GM18870 (cell line): ENCODE data around the gene VGLL2.
"Not testable (repeated sequence)": the region's sequence is repeated elsewhere in the genome, so short reads cannot be mapped to it uniquely, and the experiment has no call there.

Experiments
- ATAC-seq: cut with Tn5 transposase; IDR thresholded peaks from one replicate; pipeline ENCODE4 v1.9.1; 2021; ENCODE audit warnings: moderate library complexity; ENCODE audit not compliant: unreplicated experiment

Gene VGLL2, protein sequence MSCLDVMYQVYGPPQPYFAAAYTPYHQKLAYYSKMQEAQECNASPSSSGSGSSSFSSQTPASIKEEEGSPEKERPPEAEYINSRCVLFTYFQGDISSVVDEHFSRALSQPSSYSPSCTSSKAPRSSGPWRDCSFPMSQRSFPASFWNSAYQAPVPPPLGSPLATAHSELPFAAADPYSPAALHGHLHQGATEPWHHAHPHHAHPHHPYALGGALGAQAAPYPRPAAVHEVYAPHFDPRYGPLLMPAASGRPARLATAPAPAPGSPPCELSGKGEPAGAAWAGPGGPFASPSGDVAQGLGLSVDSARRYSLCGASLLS

DNA sequence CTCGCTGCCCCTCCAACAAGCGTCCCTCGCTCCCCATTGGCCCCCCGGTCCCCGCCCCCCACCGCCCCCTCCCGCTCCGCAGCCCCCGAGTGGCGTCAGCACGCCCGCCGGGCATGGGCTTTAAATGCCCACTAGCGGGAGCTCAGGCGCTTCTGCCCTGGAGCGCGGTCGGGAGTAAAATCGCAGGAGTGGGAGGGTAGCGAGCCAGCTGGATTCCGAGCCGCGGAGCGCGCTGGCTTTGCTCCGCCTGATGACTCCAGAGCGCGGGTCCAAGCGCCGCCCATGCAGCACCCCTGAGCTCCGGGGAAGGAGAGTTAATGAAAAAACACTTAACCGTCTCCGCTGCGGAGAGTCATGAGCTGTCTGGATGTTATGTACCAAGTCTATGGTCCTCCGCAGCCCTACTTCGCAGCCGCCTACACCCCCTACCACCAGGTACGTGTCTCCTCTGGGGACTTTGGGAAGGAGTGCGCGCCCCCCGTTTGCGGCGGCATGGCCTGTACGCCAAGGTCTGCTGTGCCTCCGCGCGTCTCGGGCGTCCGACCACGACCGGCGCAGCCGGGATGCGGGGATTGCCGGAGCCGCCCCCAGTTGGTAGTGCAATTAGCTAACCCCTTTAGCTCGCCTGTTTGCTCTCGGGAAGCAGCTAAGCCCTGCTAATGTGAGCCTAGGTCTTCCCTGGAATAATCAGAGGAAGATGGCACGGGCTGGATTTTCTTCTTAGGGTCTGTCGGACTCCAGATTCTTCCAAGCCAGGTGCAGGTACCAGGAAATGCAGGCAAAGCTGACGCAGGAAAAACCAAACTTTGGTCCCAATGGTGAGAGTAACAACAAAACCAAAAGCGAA lies at the start of gene VGLL2:
Gene VGLL2, plus strand, starts transcription at position 149 of the 847 bp plus-strand sequence. Its CDS starts 206 bp downstream, at position 355.
- ATAC-seq = no peak

DNA sequence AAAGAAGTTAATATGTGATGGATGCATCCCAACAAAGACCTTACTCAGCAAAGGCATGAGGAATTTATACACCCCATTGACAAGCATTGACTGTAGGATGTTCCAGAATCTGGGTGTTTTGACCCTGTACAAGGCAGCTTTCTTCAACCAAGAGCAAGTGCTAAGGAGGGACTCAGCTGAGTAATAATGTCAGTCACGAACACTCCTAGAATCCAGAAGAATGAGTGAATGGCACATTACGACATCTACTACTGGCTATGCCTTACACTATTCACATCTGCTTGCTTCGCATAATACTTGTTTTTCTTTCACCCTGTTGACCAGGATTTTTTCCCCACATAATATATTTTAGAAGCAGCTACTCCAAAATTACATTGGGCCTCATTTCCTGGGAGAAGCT lies 42.5 kb upstream of the VGLL2 start:
- no peak for ATAC-seq

- no peak for ATAC-seq
Observed at GRCh38 chr6:117226778-117227177, 38.6 kb upstream of the VGLL2 start.

DNA sequence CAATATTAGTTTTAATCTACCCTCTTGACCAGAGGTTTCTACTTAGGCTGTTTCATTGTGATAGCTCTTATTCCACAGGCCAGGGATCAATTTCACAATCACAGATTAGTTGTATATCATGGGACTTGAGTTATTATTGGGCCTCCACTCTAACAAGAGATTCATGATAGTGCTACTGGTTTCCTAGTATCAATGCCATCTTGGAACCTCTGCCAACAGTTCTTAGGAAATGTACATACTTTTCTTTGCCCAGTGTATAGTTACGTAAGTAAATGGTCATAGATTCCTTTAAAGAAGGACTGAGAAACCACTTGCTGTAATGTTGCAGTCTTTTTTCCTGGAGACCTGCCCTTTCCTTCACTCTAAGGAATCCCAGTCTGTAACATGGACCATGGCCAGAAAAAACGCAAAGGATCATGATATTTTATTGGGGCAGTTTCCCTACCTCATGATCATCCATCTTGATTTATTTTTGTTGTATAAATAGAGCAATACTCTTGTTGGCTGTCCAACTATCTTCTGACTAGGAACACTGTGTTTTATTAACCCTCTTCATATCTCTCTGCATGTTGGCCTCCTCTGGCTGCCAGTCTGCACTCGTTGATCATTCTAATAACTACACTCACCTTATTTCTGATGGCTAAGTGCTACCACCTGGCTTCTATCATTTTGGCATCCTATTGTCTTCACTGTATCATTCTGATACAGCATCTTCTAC lies 38.0 kb upstream of the VGLL2 start:
- ATAC-seq = no peak

- no peak for ATAC-seq
Observed at GRCh38 chr6:117228202-117228601, 37.2 kb upstream of the VGLL2 start.

DNA sequence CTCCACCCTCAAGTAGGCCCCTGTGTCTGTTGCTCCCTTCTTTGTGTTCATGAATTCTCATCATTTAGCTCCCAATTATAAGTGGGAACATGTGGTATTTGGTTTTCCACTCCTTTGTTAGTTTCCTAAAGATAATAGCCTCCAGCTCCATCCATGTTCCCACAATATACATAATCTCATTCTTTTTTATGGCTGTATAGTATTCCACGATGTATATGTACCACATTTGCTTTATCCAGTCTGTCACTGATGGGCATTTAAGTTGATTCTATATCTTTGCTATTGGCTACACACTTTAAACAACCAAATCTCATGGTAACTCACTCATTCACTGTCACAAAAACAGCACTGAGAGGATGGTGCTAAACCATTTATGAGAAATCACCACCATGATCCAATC lies 35.5 kb upstream of the VGLL2 start:
- ATAC-seq = no peak

- ATAC-seq = no peak
Observed at GRCh38 chr6:117231466-117231865, 33.9 kb upstream of the VGLL2 start.

DNA sequence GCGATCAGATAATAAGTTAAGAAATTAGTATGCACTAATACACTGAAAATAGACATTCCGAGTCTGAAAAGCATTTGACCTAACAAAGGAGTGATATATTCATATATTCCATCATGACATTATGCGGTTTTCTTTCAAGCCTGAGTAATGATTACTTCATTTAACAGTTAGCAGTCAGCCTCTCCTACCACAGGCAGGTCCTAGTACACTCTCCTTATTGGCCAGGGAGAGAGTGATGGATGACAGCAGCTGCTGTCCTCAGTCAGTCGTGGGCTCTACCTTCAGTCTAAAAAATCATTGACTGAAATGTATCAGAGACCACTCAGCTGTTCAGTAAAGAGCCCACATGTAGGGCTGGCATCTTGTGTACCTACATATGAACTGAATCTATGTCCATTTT lies 33.2 kb upstream of the VGLL2 start:
- ATAC-seq = no peak

DNA sequence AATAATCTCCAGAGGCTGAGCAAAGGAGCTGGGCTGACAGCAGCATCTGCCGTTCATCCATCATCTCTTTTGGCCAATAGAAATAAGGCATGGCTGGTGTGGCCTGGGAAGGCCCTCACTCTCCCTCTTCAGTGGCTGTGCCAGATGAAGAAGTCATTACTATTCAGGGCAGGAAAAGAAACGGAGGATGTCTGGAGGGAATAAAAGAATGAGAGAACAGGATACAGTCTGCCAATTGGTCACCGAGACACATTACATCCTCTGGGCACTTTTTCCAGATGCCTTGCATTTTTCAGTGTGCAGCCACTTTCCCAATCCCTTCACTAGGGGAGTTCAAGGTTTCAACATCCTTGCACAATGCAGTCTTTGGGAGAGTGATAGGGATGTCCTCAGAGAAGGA lies 32.2 kb upstream of the VGLL2 start:
- ATAC-seq = no peak

- no peak for ATAC-seq
Observed at GRCh38 chr6:117237561-117237960, 27.8 kb upstream of the VGLL2 start.

GRCh38 chr6:117244571-117244970 lies 20.8 kb upstream of the VGLL2 start:
- not testable (repeated sequence) for ATAC-seq

DNA sequence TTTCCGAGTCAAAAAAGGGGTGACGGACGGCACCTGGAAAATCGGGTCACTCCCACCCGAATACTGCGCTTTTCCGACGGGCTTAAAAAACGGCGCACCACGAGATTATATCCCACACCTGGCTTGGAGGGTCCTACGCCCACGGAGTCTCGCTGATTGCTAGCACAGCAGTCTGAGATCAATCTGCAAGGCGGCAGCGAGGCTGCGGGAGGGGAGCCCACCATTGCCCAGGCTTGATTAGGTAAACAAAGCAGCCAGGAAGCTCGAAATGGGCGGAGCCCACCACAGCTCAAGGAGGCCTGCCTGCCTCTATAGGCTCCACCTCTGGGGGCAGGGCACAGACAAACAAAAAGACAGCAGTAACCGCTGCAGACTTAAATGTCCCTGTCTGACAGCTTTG lies 20.4 kb upstream of the VGLL2 start:
- ATAC-seq = not testable (repeated sequence)

- no peak for ATAC-seq
Observed at GRCh38 chr6:117253785-117254184, 11.6 kb upstream of the VGLL2 start.

- no peak for ATAC-seq
Observed at GRCh38 chr6:117262799-117263198, 2.6 kb upstream of the VGLL2 start.

GRCh38 chr6:117263353-117263927 lies 1.9 kb upstream of the VGLL2 start:
- no peak for ATAC-seq

DNA sequence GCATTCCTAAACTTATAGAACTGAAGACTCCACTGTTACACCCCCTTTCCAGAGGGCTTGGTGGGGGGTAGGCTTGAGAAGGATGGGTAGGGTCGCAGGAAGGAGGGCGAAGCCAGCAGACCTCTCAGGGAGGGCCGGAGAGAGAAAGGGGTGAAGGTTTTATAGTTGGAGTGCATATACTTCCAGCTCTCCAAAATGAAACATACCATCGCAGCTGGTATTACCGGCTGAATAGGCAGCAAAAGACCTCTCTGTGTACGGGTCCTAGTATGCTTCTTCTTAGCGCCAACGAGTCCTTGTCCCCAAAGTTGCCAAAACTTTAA lies 1.0 kb upstream of the VGLL2 start:
- peak; percentile 14 for ATAC-seq

DNA sequence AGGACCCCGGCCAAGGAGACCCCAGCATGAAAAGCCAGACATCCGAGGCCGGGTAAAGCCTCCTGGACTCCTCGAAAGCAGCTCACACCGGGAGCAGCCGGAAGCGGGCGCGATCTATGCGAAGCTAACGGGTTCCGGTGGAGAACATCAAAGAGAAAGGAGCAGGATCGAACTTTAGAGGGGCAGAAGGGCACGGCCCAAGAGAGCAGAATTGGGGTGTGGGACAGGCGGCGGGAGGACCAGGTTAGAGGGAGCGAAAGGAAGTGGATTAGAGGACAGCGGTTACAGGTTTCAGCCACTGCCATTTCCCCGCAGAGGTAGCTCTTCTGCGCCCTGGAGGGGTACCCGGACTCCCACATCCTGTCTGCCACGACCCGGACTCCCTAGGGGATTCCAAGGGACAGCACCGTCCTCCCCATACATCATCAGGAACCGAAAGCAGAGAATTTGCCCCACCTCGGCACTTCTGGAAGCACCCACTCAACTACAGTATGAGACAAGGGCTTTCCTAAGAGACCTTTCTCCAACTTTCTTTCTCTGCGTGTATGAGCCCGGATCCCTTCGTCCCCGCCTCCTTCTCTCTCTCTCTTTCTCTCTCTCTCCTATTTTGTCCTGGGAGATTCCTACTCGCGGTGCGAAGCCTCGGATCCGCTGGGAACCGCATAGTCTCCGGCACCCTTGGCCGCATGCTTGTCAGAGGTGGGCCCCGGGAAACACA lies 507 bp upstream of the VGLL2 start:
- peak; percentile 67 for ATAC-seq

DNA sequence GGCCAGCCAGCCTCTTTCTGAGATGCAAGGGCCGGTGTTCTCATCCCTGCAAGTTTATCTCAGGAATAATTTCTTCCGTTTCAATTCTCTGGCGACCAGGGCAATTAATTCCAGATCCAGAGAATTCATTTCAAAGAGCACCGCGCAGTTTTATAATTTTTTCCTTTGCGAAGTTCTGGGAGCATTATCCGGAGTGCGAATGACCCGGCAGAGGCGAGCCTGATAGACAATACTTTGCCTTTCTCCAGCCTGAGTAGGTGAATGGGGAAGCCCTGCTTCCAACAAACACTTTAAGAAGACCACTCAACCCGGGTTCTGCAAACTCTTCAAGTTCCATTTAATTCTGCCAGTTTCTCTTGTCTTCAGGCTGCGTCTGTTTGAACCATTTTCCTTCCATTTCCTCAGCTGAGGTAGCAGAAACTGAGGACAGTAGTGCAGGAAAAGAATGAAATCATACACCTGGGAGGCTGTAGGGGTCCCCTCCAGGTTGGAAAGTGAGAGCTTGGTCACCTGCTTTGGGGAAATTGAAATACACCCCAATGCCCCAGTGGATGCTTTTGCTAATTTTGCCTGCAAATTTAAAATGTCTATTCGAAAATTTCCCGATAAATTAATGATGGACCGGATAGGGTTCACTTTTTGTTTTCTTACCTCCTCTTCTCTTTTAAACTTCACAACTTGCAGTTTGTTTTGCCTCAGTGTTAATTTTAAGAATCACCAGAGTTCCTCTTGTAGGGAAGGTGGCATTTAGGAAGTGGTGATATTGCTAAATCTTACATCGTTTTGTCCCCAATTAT lies 1.1 kb downstream of the VGLL2 start:
- no peak for ATAC-seq

DNA sequence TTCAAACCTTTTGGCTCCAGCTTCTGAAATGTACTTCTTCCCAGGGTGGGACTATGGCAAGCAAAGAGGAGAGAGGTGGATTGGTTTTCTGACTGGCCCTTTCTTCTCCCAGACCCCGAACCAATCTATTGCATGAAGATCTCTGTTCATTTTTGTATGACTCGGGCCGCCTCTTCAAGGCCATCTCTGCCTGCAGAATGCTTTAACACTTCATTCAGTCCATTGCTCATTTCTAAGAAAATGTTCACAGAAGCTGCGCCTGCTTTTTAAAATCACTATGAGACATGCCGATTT lies 1.6 kb downstream of the VGLL2 start:
- ATAC-seq = no peak
